Suprapubic skin (tissue), 4 donors: Measurements from ENCODE around the gene SIL1. TPM values are rescaled to one million over a fixed set of nuclear protein-coding genes. Genes with fewer than 3 reads are reported as not detected.

ENCODE experiments used
- DNase-seq, 2 donors: peaks; one replicate each; pipeline ENCODE4 v3.0.0-alpha.2; 2019; ENCODE audit warnings: low spot score in 2 of 2
- H3K27ac ChIP-seq: fragments of 200-600 bp; sonication (generic); one replicate; pipeline ENCODE4 v1.5.1; 2019
- H3K27me3 ChIP-seq: fragments of 200-600 bp; sonication (generic); one replicate; pipeline ENCODE4 v1.5.1; 2019
- H3K36me3 ChIP-seq: fragments of 200-600 bp; sonication (generic); one replicate; pipeline ENCODE4 v1.5.1; 2019
- H3K4me1 ChIP-seq: fragments of 200-600 bp; sonication (generic); one replicate; pipeline ENCODE4 v1.5.1; 2019
- H3K4me3 ChIP-seq: fragments of 200-600 bp; sonication (generic); one replicate; pipeline ENCODE4 v1.5.1; 2019; ENCODE audit warnings: mild to moderate bottlenecking
- H3K9me3 ChIP-seq: fragments of 200-600 bp; sonication (generic); one replicate; pipeline ENCODE4 v1.5.1; 2019
- EP300 ChIP-seq: sonication (generic); formaldehyde crosslinking; IDR thresholded peaks from one replicate; pipeline ENCODE4 v1.6.1; 2017; ENCODE audit warnings: antibody characterized with exemption
- POLR2A ChIP-seq, 2 donors: fragments of 450-650 bp; IDR thresholded peaks; one replicate each; pipeline ENCODE4 v1.6.1; 2017; ENCODE audit warnings: antibody characterized with exemption in 2 of 2, mild to moderate bottlenecking in 2 of 2, moderate library complexity in 2 of 2
- POLR2AphosphoS5 ChIP-seq, 3 donors: sonication (generic); formaldehyde crosslinking; IDR thresholded peaks; one replicate each; pipeline ENCODE4 v1.6.1; 2017; ENCODE audit warnings: antibody characterized with exemption in 3 of 3
- WGBS: methylation state at CpG from one replicate; pipeline ENCODE4 v1.1.5; 2018; 5-methylcytosine and 5-hydroxymethylcytosine counted together
- total RNA-seq, 4 donors: library from RNA; depleted of rRNA; stranded (reverse); fragments of >200 nt; gene quantifications; one replicate each; pipeline ENCODE4 v1.1.0, GENCODE V29; 2016
- TF ChIP-seq, protein P1 (sequence below), 2 donors: fragments of 200-600 bp in 1 of 2; fragments of 450-650 bp in 1 of 2; sonication (generic) in 1 of 2; IDR thresholded peaks; one replicate each; pipeline ENCODE4 v1.5.1; 2016 to 2019; ENCODE audit warnings: antibody characterized with exemption in 2 of 2, mild to moderate bottlenecking in 1 of 2, moderate library complexity in 1 of 2

SIL1 gene
- total RNA-seq, 4 donors from 2014 or later: 38.5 to 54.6 (median 41.7) TPM

DNA sequence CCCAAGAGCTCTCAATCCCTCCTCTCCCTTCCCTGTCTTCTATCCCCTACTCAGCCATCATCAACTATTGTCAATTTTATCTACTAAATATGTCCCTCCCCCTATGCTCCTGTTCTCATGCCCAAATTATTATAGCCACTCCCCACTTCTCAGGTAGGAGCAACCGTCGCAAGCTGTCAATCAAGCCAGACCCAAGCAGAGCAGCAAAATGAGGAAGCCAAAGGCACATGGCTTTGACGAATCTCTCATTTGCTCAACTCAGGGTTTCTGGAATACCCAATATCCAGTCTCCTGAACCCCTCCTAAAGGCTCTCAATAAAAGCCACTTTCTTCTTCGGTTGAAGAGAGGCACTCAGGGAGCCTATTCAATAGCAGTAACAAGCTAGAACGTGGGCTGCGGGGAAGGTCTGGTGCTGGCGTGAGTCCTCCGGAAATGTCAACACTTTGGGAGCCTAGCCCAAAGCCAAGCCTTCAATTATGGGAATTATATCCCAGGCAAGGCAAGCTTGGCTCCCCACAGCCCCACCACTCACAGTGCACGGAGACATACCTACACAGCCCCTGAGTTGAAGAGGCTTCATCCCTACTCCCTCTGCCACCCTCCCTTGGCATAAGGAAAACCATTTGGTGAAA lies 47.7 kb downstream of the SIL1 start:
- DNase-seq: no peak
- Histone ChIP-seq H3K27me3 (no peaks in the 10 kb centered on the region), H3K4me1 (peaks cover 53% of the 10 kb centered on the region), H3K9me3 (no peaks in the 10 kb centered on the region), H3K36me3 (no peaks in the 10 kb centered on the region), H3K27ac (no peak overlapping the region), H3K4me3 (no peak overlapping the region)
- WGBS: 65% methylated on average over 9 of the region's 9 CpGs
- TF ChIP-seq POLR2A (IDR thresholded peaks at IDR 0.05) (no peak), POLR2AphosphoS5 (IDR thresholded peaks at IDR 0.05) (no peak), EP300 (no peak)
- TF ChIP-seq, protein P1, sequence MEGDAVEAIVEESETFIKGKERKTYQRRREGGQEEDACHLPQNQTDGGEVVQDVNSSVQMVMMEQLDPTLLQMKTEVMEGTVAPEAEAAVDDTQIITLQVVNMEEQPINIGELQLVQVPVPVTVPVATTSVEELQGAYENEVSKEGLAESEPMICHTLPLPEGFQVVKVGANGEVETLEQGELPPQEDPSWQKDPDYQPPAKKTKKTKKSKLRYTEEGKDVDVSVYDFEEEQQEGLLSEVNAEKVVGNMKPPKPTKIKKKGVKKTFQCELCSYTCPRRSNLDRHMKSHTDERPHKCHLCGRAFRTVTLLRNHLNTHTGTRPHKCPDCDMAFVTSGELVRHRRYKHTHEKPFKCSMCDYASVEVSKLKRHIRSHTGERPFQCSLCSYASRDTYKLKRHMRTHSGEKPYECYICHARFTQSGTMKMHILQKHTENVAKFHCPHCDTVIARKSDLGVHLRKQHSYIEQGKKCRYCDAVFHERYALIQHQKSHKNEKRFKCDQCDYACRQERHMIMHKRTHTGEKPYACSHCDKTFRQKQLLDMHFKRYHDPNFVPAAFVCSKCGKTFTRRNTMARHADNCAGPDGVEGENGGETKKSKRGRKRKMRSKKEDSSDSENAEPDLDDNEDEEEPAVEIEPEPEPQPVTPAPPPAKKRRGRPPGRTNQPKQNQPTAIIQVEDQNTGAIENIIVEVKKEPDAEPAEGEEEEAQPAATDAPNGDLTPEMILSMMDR (IDR thresholded peaks at IDR 0.05): no peak

DNA sequence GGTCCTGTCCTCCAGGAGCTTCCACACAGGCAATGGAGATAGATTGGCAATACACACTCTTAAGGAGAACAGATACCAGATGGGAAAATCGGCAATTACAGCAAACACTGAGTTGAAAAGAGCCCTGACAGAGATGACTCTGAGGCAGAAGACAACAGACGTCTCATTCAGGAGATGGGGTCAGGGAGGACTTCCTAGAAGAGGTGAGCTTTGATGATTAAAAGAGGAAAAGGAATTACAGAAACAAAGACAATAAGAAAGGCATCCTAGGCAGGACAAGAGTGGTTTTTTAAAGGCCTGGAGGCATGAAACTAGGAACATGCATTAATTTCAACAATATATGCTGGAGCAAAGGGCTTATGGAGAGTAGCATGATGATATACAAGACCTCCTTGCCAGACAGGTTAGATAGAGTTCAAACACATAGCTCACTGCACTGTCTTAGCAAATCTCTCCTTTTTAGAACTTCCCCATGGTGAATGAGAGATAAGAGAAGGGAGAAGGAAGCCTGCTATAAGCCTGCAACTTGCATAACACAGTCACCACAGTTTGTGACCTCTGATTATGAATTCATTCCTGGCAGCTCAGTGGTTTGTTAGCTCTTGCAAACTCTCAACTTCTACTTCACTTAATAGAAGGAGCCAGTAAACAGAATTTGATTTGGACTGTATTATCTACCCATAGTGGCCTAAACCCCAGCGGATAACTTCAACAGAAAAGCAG lies 48.5 kb downstream of the SIL1 start:
- no peaks in the 10 kb centered on the region for H3K36me3 ChIP-seq
- H3K4me3 ChIP-seq: no peak overlapping the region
- H3K9me3 ChIP-seq: no peaks in the 10 kb centered on the region
- WGBS: 86% methylated on average over 3 of the region's 3 CpGs
- no peak for DNase-seq
- peaks cover 53% of the 10 kb centered on the region for H3K4me1 ChIP-seq
- H3K27me3 ChIP-seq: no peaks in the 10 kb centered on the region
- TF ChIP-seq POLR2AphosphoS5 (IDR thresholded peaks at IDR 0.05) (no peak), POLR2A (IDR thresholded peaks at IDR 0.05) (no peak), EP300 (no peak)
- TF ChIP-seq, protein P1 (IDR thresholded peaks at IDR 0.05): no peak
- peak overlapping the region; percentile 34 for H3K27ac ChIP-seq

DNA sequence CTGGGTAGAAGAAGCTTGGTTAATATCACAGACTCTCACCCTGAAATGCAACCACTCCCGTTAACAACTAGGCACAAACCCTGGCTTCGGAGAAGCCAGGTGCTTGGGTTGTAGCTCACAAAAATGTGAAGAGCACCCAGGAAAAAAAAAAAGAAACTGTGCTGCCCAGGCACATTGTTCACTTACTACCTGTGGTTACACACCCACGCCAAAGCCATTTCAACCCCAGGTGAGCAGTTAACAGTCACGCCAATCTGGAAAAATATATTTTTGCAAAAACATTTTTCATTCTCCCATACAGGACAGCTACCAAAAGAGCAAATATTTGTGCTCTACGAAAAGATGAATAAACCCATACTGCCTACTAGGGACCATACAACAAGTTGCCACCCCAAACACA lies 49.2 kb downstream of the SIL1 start:
- peak overlapping the region; percentile 33 for H3K27ac ChIP-seq
- no peak for DNase-seq
- 57% methylated on average over 5 of the region's 5 CpGs for WGBS
- H3K4me3 ChIP-seq: no peak overlapping the region
- no peaks in the 10 kb centered on the region for H3K9me3 ChIP-seq
- TF ChIP-seq EP300 (no peak), POLR2AphosphoS5 (IDR thresholded peaks at IDR 0.05) (no peak), POLR2A (IDR thresholded peaks at IDR 0.05) (no peak)
- TF ChIP-seq, protein P1 (IDR thresholded peaks at IDR 0.05): no peak
- H3K4me1 ChIP-seq: peaks cover 48% of the 10 kb centered on the region
- no peaks in the 10 kb centered on the region for H3K36me3 ChIP-seq
- no peaks in the 10 kb centered on the region for H3K27me3 ChIP-seq

DNA sequence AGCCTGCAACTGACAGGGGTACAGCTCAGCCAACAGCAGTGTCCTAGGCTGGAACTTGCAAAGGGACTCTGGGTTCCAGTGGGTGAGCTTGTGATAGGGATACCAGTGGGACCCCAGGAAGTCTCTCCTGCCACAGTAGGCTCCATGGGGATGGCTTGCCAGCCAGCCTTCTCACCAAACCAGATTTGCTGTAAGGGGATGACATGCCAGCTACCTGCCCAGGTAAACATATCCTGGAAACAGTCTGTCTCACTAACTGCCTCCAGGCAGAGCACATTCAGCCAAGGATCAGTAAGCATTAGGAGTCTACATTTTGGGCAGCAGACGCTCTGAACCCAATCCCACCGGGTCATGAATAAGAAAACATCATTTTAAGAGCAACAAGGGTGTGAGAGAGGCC lies 49.9 kb downstream of the SIL1 start:
- TF ChIP-seq, protein P1 (IDR thresholded peaks at IDR 0.05): no peak
- TF ChIP-seq EP300: no peak
- TF ChIP-seq POLR2A (IDR thresholded peaks at IDR 0.05): no peak
- TF ChIP-seq POLR2AphosphoS5 (IDR thresholded peaks at IDR 0.05): peak in 2 of 3 donors; percentile 16 to 30
- Histone ChIP-seq H3K4me1 (peaks cover 48% of the 10 kb centered on the region), H3K9me3 (no peaks in the 10 kb centered on the region)

DNA sequence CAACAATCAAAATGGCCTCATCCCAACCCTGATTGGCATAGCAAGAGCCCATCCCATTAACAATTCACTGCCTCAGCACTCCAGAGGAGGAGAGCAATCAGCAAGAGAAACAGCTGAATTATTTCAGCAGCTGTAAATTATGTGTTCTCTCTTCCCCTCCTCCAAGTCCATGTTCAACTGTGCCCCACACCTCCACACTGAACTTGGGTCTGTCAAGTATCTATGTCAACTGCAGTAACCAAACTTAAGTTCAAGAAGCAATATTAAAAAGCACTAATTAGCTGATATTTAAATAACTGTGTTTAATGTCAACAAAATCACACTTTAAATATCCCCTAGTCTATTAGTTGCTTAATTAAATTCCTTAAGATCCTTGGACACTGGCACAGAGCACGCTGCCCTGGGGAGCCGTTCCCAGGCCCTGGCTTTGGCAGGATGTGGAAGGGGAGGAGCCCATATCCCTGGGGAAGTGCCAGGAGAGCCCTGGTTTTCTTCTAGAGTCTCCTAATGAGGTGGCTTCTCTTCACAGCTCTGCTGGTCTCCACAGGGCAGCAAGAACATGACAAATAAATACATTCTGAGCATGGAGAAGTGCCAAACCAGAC lies 50.6 kb downstream of the SIL1 start:
- no peaks in the 10 kb centered on the region for H3K27me3 ChIP-seq
- peak; percentile 75 to 83 for DNase-seq
- peaks cover 48% of the 10 kb centered on the region for H3K4me1 ChIP-seq

More for the DNA sequence above, 49.9 kb downstream of the SIL1 start:
- Histone ChIP-seq H3K4me3 (no peak overlapping the region), H3K27me3 (no peaks in the 10 kb centered on the region), H3K36me3 (no peaks in the 10 kb centered on the region), H3K27ac (peak overlapping the region; percentile 76)
- 41% methylated on average over 2 of the region's 2 CpGs for WGBS
- no peak for DNase-seq

More for the DNA sequence above, 50.6 kb downstream of the SIL1 start:
- Histone ChIP-seq H3K4me3 (no peak overlapping the region), H3K9me3 (no peaks in the 10 kb centered on the region), H3K27ac (peak overlapping the region; percentile 76), H3K36me3 (no peaks in the 10 kb centered on the region)
- WGBS: 5% methylated on average over 2 of the region's 2 CpGs
- TF ChIP-seq, protein P1 (IDR thresholded peaks at IDR 0.05): no peak
- TF ChIP-seq EP300 (no peak), POLR2A (IDR thresholded peaks at IDR 0.05) (no peak), POLR2AphosphoS5 (IDR thresholded peaks at IDR 0.05) (no peak)
